Transverse colon (tissue), 4 donors: ENCODE results near the gene AIMP1. TPM values are rescaled to one million over a fixed set of nuclear protein-coding genes. Genes with fewer than 3 reads are reported as not detected.

Experiments
- DNase-seq: peaks from one replicate; pipeline ENCODE4 v3.0.0-alpha.2; 2019
- H3K27ac ChIP-seq, 4 donors: fragments of 200-600 bp; sonication (generic); 2 replicates each; pipeline ENCODE4 v1.5.1; 2016 to 2018; ENCODE audit warnings: inconsistent platforms in 4 of 4
- H3K27me3 ChIP-seq: fragments of 200-600 bp; sonication (generic); 2 replicates; pipeline ENCODE4 v1.5.1; 2017; ENCODE audit warnings: inconsistent platforms
- H3K36me3 ChIP-seq, 4 donors: fragments of 200-600 bp; sonication (generic); 2 replicates each; pipeline ENCODE4 v1.5.1; 2017 to 2019; ENCODE audit warnings: inconsistent platforms in 4 of 4
- H3K4me1 ChIP-seq, 4 donors: fragments of 200-600 bp; sonication (generic); 2 replicates each; pipeline ENCODE4 v1.5.1; 2017 to 2020; ENCODE audit warnings: inconsistent platforms in 4 of 4
- H3K4me3 ChIP-seq, 4 donors: fragments of 200-600 bp; sonication (generic); 1 replicate in 1 of 4; 2 replicates in 3 of 4; pipeline versions ENCODE4 v1.5.1 to v1.6.1; 2017 to 2019; ENCODE audit warnings: inconsistent platforms in 4 of 4
- H3K9me3 ChIP-seq, 2 donors: fragments of 200-600 bp; sonication (generic); 2 replicates each; pipeline ENCODE4 v1.5.1; 2017 to 2019; ENCODE audit warnings: inconsistent platforms in 2 of 2
- EP300 ChIP-seq: sonication (generic); formaldehyde crosslinking; IDR thresholded peaks from one replicate; pipeline ENCODE4 v1.6.1; 2017; ENCODE audit warnings: antibody characterized with exemption, low read depth
- POLR2A ChIP-seq: fragments of 450-650 bp; IDR thresholded peaks from one replicate; pipeline ENCODE4 v1.6.1; 2016; ENCODE audit warnings: antibody characterized with exemption, mild to moderate bottlenecking, moderate library complexity
- POLR2AphosphoS5 ChIP-seq, 3 donors: sonication (generic); formaldehyde crosslinking; IDR thresholded peaks; one replicate each; pipeline ENCODE4 v1.6.1; 2016; ENCODE audit warnings: antibody characterized with exemption in 3 of 3
- WGBS, 2 donors: methylation state at CpG; one replicate each; pipeline ENCODE4 v1.1.5; 2018; ENCODE audit warnings: low coverage in 1 of 2; 5-methylcytosine and 5-hydroxymethylcytosine counted together
- in situ Hi-C, 4 donors: fragments of 200-750 bp; cut with MboI; loops; one replicate each; pipeline versions ENCODE4 v1.15.0 to v1.15.1; 2017; ENCODE audit warnings: low sequenced_read_pairs in 3 of 4, low pct_ligation_motif_present in 1 of 4, low pct_unique_long_range_greater_than_20kb in 1 of 4
- intact Hi-C: fragments of 100-400 bp; cut with DNase I; formaldehyde crosslinking; loops from one replicate; pipeline ENCODE4 v1.15.1; 2023; ENCODE audit warnings: low total_unique reads
- total RNA-seq, 4 donors: library from RNA; depleted of rRNA; stranded (reverse); fragments of >200 nt; gene quantifications; one replicate each; pipeline ENCODE4 v1.1.0, GENCODE V29; 2016
- TF ChIP-seq, protein P1 (sequence below), 5 experiments: fragments of 200-600 bp in 3 of 5; fragments of 450-650 bp in 2 of 5; sonication (generic) in 3 of 5; IDR thresholded peaks; 1 replicate in 2 of 5; 2 replicates in 3 of 5; pipeline ENCODE4 v1.5.1; 2016 to 2017; ENCODE audit warnings: antibody characterized with exemption in 5 of 5, inconsistent platforms in 3 of 5, mild to moderate bottlenecking in 2 of 5, moderate library complexity in 1 of 5

Gene AIMP1
- total RNA-seq, 4 donors from 2014 or later: 4.9 to 24.1 (median 15.1) TPM

DNA sequence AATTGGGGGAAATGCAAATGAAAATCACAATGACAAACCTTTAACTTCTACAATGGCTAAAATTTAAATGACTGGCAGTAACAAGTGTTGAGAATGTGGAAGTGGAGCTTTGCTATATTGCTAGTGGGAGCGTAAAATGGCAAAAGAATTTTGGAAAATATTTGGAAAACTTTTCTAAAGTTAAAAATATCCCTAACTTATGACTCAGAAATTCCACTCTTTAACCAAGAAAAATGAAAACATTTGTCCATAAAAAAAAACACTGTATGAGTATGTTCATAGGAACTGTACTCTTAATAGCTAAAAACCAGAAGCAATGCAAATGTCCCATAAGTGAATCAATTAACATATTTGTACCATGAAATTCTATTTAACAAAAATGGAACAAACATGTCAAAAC lies 4.0 kb upstream of the AIMP1 start:
- Histone ChIP-seq H3K4me3 (no peak overlapping the region), H3K9me3 (no peaks in the 10 kb centered on the region), H3K27ac (no peak overlapping the region), H3K27me3 (no peaks in the 10 kb centered on the region), H3K36me3 (peaks cover 0 to 10% (median 0%) of the 10 kb centered on the region in 4 donors), H3K4me1 (peaks cover 10 to 27% (median 14%) of the 10 kb centered on the region in 4 donors)
- TF ChIP-seq POLR2A: no peak
- TF ChIP-seq, protein P1, sequence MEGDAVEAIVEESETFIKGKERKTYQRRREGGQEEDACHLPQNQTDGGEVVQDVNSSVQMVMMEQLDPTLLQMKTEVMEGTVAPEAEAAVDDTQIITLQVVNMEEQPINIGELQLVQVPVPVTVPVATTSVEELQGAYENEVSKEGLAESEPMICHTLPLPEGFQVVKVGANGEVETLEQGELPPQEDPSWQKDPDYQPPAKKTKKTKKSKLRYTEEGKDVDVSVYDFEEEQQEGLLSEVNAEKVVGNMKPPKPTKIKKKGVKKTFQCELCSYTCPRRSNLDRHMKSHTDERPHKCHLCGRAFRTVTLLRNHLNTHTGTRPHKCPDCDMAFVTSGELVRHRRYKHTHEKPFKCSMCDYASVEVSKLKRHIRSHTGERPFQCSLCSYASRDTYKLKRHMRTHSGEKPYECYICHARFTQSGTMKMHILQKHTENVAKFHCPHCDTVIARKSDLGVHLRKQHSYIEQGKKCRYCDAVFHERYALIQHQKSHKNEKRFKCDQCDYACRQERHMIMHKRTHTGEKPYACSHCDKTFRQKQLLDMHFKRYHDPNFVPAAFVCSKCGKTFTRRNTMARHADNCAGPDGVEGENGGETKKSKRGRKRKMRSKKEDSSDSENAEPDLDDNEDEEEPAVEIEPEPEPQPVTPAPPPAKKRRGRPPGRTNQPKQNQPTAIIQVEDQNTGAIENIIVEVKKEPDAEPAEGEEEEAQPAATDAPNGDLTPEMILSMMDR (IDR thresholded peaks at IDR 0.05): no peak
- in situ Hi-C loops (no loop called here), intact Hi-C loops (no loop called here)
- DNase-seq: no peak
- 68 to 100% methylated on average over 1 of the region's 1 CpG for WGBS, 2 donors

DNA sequence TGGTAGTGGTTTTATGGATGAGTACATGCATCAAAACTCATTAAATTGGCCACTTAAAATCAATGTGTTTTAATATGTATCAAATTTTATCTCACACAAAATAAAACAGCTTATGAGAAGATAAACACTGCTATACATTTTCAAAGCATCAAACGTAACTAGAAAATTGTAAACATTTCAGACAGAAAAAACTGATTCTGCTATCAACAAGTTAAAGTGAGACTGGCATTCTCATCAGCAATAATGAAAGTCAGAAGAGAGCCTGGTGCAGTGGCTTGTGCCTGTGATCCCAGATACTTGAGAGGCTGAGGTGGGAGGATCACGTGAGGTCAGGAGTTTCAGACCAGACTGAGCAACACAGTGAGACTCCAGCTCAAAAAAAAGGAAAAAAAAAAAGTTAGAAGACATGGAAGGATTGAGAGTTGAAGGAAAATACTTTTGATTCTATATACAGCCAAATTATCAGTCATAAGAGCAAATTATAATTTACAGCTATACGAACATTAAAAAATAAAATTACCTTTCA lies 3.3 kb upstream of the AIMP1 start:
- H3K36me3 ChIP-seq: peaks cover 0 to 7% (median 0%) of the 10 kb centered on the region in 4 donors
- no peak overlapping the region for H3K27ac ChIP-seq
- 83 to 86% methylated on average over 2 to 3 of the region's 3 CpGs for WGBS, 2 donors
- TF ChIP-seq, protein P1 (IDR thresholded peaks at IDR 0.05): no peak
- TF ChIP-seq POLR2AphosphoS5 (IDR thresholded peaks at IDR 0.05): no peak
- no peak for TF ChIP-seq POLR2A
- no peak for TF ChIP-seq EP300
- in situ Hi-C loops: no loop called here
- H3K27me3 ChIP-seq: no peaks in the 10 kb centered on the region
- DNase-seq: no peak
- peaks cover 16 to 34% (median 19%) of the 10 kb centered on the region in 4 donors for H3K4me1 ChIP-seq
- no peaks in the 10 kb centered on the region for H3K9me3 ChIP-seq
- intact Hi-C loops: no loop called here
- H3K4me3 ChIP-seq: no peak overlapping the region

DNA sequence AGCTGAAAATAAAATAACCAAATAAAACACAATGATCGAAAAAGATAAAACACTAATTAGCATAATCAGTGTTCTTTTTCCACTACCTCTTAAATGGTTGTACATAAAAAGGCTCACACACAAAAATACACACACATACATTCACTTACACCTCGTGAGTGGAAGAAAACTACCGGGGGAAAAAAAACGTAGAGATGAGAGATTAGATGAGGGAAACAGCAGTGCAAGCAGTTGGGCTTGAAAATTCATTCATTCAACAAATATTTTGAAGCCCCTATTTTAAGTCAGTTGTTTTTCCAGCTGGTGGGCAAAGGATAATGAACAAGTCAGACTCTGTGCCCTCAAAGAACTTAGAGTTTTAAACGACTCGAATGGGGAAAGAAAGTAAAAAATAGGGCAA lies 1.4 kb upstream of the AIMP1 start:
- Histone ChIP-seq H3K36me3 (no peaks in the 10 kb centered on the region), H3K27ac (peak overlapping the region; percentile 89 to 99 (median 94)), H3K4me1 (peaks cover 18 to 45% (median 20%) of the 10 kb centered on the region in 4 donors), H3K27me3 (no peaks in the 10 kb centered on the region), H3K9me3 (no peaks in the 10 kb centered on the region), H3K4me3 (peak overlapping the region in 3 of 4 donors; percentile 58 to 100 (median 69))
- no peak for DNase-seq
- 27 to 35% methylated on average over 4 to 6 of the region's 6 CpGs for WGBS, 2 donors
- in situ Hi-C loops: no loop called here
- intact Hi-C loops: no loop called here
- TF ChIP-seq POLR2AphosphoS5 (IDR thresholded peaks at IDR 0.05) (no peak), POLR2A (no peak), EP300 (no peak)
- TF ChIP-seq, protein P1 (IDR thresholded peaks at IDR 0.05): no peak

DNA sequence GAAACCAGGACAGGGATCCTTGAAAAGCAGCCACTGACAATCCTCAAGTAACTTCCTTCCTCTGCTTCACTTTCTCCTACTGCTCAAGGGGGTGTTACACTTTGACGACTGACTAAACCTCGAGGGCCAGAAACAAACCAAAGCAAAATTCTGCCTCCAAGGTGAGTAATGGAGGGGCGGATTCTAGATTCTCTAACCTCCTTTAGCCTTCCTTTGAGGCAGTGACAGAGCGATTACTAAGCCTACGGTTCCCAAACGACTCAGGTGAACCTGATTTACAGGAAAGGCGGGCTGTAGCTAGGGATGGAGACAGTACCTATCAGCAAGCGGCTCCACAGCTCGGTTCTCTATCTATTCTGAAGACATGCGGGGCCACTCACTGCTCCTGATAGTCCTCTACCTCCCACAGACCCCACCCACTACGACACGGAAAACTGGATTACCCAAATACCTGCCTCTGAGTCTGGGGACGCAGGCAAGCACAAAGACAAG lies 828 bp upstream of the AIMP1 start:
- WGBS, 2 donors: 0 to 1% methylated on average over 3 to 13 of the region's 13 CpGs
- in situ Hi-C loops (no loop called here), intact Hi-C loops (no loop called here)
- H3K27ac ChIP-seq: peak overlapping the region; percentile 89 to 99 (median 94)
- H3K9me3 ChIP-seq: no peaks in the 10 kb centered on the region
- H3K4me1 ChIP-seq: peaks cover 18 to 45% (median 20%) of the 10 kb centered on the region in 4 donors
- no peak for TF ChIP-seq POLR2AphosphoS5 (IDR thresholded peaks at IDR 0.05)
- TF ChIP-seq EP300: no peak
- no peak for TF ChIP-seq POLR2A
- TF ChIP-seq, protein P1 (IDR thresholded peaks at IDR 0.05): no peak
- peak overlapping the region; percentile 58 to 100 (median 80) for H3K4me3 ChIP-seq
- no peaks in the 10 kb centered on the region for H3K36me3 ChIP-seq
- H3K27me3 ChIP-seq: no peaks in the 10 kb centered on the region
- no peak for DNase-seq
